ENCODE measurements around the gene KEAP1. TPM values are rescaled to one million over a fixed set of nuclear protein-coding genes. Genes with fewer than 3 reads are reported as not detected.

Gene KEAP1
- total and polyA plus RNA-seq, 9 of the 15 experiments (the other 6 are each of a cell fraction or from before 2014, with no cell fraction given), result 2.1 to 95.6 (median 64.3) TPM

GRCh38 chr19:10502524-10503001 lies 593 bp downstream of the KEAP1 start (continued):
- no peak for TF ChIP-seq ZBTB2 (IDR thresholded peaks at IDR 0.05)
- TF ChIP-seq NR0B1 (IDR thresholded peaks at IDR 0.05; ENCODE audit: partially characterized antibody), result no peak
- TF ChIP-seq ZFP91 (CRISPR knock-in tag; IDR thresholded peaks at IDR 0.05), result no peak
- TF ChIP-seq TBP (optimal IDR thresholded peaks at IDR 0.05; ENCODE audit: low read depth, low read length), result peak; percentile 94
- no peak for TF ChIP-seq HIVEP1 (CRISPR knock-in tag; IDR thresholded peaks at IDR 0.05)
- peak; percentile 61 to 71 for TF ChIP-seq TBL1XR1 (IDR thresholded peaks at IDR 0.05; ENCODE audit: low read length in 2 of 2)
- no peak for TF ChIP-seq SMARCE1 (IDR thresholded peaks at IDR 0.05)
- TF ChIP-seq RBM17 (IDR thresholded peaks at IDR 0.05; ENCODE audit: borderline replicate concordance, low read depth, low read length), result no peak
- no peak; a peak in 1 of 4 replicates for TF ChIP-seq SIX5 (IDR thresholded peaks at IDR 0.05; ENCODE audit: borderline replicate concordance in 1 of 2, insufficient read depth in 1 of 2, low read depth in 1 of 2, low read length in 2 of 2)
- peak; percentile 70 to 90 for TF ChIP-seq MNT (conservative IDR thresholded peaks at IDR 0.05)
- TF ChIP-seq MLLT1 (IDR thresholded peaks at IDR 0.05), result no peak
- TF ChIP-seq PKNOX1 (IDR thresholded peaks at IDR 0.05), result no peak
- TF ChIP-seq E2F5 (CRISPR knock-in tag; IDR thresholded peaks at IDR 0.05), result peak; percentile 54; the same call in 1 of the 2 replicates
- TF ChIP-seq KLF16 (IDR thresholded peaks at IDR 0.05), result peak; percentile 60; the same call in 1 of the 2 replicates
- TF ChIP-seq MAFF (IDR thresholded peaks at IDR 0.05; ENCODE audit: low read length), result peak; percentile 69; the same call in 1 of the 2 replicates
- TF ChIP-seq SOX6 (IDR thresholded peaks at IDR 0.05), result peak; percentile 67
- TF ChIP-seq KLF1 (tag; IDR thresholded peaks at IDR 0.05), result no peak

Measured in K562 (cell line).